LNCAP (cell line): Measurements from ENCODE around the gene CLSTN3.

ENCODE experiments used
- CTCF ChIP-seq: fragments of 450-650 bp; IDR thresholded peaks from 2 replicates; pipeline ENCODE4 v1.5.1; 2017; ENCODE audit warnings: mild to moderate bottlenecking

The CLSTN3 gene

GRCh38 chr12:7130701-7131501 is 730 bp downstream of the CLSTN3 start:
- no peak for TF ChIP-seq CTCF

GRCh38 chr12:7131502-7131866 is 1.3 kb downstream of the CLSTN3 start:
- no peak for TF ChIP-seq CTCF

GRCh38 chr12:7134396-7135166 is 4.4 kb downstream of the CLSTN3 start:
- TF ChIP-seq CTCF = no peak

- no peak for TF ChIP-seq CTCF
These were observed 5.9 kb downstream of the CLSTN3 start for GRCh38 chr12:7136071-7136470.

GRCh38 chr12:7136676-7137075 is 6.5 kb downstream of the CLSTN3 start:
- TF ChIP-seq CTCF = no peak

GRCh38 chr12:7137908-7138307 is 7.7 kb downstream of the CLSTN3 start:
- no peak for TF ChIP-seq CTCF

GRCh38 chr12:7139200-7139599 is 9.0 kb downstream of the CLSTN3 start:
- no peak for TF ChIP-seq CTCF
